NCI-H1694 (cell line): ENCODE measurements around the gene SRGAP3.

Experiments
- DNase-seq: peaks from one replicate; lab custom pipeline; 2025; lab: John Stamatoyannopoulos, UW

SRGAP3 gene

GRCh38 chr3:9047452-9048346 is 201.7 kb downstream of the SRGAP3 start:
- DNase-seq, result no peak

DNA sequence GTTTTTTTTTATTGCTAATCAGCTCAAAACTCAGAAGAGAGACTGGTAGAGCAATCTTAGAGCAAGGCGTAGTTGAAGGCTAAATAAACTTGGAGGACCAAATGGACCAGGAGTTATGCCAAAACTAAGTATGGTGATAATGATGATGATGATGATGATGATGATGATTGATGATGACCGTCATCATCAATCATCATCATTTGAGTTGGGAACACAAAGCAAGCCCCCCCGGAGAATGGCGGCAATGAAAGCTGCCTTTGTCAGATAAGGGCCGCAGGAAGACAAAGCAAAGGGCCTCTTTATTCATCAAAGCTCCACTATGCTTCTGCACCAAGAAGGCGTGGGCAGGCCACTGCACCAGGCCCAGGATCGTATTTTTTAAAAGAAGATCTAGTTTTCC is 204.1 kb downstream of the SRGAP3 start:
- DNase-seq, result no peak

- no peak for DNase-seq
Observed at GRCh38 chr3:9043063-9043462, 206.4 kb downstream of the SRGAP3 start.

DNA sequence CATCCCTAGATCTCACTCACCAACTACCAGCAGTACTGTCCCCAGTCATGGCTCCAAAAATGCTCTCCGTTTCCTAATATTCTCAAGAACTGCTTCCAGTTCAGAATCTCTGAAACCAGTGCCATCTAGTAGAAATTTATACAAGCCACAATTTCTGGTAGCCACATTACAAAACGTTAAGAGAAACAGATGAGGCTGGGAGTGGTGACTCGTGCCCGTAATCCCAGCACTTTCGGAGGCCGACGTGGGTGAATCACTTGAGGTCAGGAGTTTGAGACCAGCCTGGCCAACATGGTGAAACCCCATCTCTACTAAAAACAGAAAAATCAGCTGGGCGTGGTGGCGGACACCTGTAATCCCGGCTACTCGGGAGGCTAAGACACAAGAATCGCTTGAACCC is 207.8 kb downstream of the SRGAP3 start:
- no peak for DNase-seq

- no peak for DNase-seq
Observed at GRCh38 chr3:9040996-9041395, 208.4 kb downstream of the SRGAP3 start.

DNA sequence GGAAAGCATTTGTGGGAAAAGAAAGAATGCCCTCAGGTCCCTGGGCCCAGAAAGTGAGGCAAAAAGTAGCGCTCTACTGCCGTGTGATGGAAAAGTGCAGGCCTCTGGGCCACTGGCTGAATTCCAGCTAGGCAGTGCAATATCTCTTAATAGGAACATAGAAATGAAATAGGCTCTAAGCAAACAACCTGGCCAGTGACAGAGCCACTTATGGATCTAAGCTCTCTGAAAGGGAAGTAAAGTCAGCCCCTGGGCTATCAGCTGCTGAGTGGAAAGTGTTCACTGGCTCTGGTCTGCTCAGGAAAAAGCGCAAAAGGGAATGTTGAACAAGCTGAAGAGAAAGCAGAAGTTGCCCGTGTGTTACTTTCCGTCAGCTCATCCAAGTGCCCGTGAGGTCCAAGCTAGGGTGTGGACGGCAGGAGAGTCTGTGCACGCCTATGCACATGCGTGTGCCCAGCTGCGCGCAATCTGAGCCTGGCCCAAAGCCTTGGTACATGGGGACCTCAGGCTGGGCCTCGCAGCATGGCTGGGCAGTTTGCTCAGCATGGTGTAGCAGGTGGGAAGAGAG is 212.2 kb downstream of the SRGAP3 start:
- DNase-seq, result no peak

DNA sequence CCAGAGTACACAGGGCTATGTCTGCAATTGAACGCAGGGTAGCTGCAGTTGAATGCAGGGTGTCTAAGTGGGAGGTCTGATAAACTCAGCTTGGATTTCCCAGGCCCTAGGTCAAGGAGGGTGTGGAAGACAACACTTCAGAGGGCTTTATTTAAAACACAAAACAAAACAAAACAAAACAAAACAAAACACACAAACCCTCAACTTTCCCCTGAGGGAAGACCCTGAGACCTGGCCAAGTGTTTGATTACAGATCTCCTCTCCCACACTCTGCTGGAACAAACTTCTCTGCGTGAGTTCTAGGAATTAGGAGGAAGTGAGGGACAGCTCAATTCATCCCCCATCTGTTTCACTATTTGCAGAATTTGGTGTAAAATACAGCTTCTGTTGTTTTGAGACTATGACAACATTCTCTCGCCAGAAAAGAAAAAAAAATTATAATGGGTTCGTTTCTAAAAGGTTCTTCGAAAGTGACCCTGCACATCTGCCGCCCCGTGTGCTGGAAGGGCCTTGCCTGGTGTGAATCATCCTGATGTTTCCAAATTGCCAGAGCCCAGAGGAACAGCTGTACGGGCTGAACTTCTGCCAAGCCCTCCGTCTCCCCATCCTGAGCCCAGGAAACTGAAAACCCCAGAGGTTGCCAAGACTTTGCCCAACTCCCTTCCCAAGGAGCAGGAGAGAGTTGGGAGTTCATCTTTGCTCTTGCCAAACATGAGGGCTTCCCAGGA is 212.9 kb downstream of the SRGAP3 start:
- DNase-seq, result no peak

GRCh38 chr3:9035961-9036360 is 213.5 kb downstream of the SRGAP3 start:
- no peak for DNase-seq

- no peak for DNase-seq
Observed at GRCh38 chr3:9035473-9035872, 214.0 kb downstream of the SRGAP3 start.

GRCh38 chr3:9033867-9034266 is 215.6 kb downstream of the SRGAP3 start:
- DNase-seq, result no peak

DNA sequence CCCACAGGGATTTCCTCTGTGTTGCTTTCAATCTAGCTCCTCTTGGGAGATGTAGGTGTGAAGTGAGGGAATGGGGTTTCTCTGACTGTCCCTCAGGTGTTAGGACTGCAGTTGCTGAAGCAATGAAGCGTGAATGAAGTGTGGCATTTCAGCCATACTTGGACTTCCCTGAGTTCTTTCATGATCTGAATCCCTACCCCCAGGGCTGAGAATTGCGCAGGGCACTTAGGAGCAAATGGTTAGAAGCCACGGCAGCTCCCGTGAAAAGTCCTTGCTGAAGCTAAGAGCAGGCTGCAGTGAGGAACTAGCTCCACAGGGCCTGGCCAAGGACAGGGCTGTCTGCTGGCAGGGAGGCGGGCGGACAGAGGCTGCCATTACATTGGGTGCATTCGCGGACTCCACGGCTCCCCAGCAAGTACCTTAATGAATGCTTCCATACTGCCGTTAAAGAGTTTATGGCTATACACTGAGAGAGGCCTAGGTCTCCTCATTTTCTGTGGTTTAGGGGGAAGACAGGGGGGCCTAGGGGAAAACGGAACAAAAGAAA is 217.1 kb downstream of the SRGAP3 start:
- DNase-seq, result no peak

DNA sequence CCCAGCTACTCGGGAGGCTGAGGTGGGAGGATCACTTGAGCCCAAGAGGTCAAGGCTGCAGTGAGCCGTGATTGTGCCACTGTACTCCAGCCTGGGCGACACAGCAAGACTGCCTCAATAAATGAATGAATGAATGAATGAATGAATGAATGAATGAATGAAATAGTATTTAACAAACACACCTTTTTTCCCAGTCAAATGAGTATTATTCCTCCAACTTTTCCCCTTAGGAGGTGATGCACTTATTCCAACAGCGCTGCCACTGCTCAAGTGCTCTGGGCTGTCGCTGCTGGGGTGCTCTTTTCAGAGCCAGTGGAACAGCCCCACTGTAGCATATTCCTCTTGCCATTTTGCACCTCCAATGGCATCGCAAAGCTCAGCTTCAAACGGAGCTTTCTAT is 219.4 kb downstream of the SRGAP3 start:
- no peak for DNase-seq

- peak; percentile 11 for DNase-seq
Observed at GRCh38 chr3:9028134-9028533, 221.3 kb downstream of the SRGAP3 start.

DNA sequence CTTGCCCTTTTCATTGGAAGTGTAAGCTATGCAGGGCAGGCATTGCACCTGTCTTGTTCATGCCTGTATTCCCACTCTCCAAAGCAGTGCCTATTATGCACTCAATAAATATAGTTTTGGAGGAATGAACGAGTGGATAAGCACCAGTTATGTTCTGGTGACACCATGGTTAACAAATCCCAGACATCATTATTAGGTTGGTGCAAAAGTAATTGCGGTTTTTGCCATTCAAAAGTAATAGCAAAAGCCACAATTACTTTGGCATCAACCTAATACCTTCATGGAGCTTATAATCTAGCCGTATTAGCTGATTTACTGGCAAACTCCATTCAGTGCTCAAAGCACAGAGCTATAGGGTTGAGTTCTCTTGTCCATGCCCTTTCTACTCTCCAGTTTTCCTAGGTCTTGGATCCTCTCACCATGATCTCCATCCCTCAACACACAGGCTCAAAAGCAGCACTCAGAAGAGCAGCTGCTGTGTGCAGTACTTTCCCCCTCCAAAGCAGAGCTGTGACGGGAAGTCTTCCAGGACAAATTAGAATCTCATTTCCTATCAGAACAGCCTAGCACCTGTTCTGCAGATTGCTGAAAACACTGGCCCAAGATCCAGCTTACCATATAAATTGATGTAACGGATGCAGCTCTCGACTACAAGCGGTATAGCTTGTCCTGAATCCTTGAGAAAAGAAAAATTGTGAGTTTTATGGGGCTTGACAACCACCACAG is 223.0 kb downstream of the SRGAP3 start:
- DNase-seq, result no peak

DNA sequence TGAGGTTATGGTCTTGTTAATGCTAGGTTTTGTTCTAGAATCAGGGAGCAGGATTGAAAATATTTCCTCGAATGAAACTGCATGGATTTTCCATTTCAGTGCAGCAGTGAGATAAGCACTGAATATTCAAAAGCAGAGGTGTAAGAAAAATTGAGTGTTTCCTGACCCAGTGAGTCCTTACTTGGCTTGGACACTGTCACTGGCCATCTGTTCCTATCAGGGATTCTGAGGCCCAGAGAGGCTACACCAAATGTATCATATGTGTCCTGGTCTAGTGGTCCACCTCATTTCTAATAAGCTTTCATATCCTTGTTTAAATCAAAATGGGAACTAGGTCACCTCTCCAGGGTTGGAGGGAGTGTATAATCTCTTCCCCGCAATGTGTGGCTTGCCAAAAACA is 225.1 kb downstream of the SRGAP3 start:
- DNase-seq, result no peak

GRCh38 chr3:9023226-9023590 is 226.2 kb downstream of the SRGAP3 start:
- no peak for DNase-seq

DNA sequence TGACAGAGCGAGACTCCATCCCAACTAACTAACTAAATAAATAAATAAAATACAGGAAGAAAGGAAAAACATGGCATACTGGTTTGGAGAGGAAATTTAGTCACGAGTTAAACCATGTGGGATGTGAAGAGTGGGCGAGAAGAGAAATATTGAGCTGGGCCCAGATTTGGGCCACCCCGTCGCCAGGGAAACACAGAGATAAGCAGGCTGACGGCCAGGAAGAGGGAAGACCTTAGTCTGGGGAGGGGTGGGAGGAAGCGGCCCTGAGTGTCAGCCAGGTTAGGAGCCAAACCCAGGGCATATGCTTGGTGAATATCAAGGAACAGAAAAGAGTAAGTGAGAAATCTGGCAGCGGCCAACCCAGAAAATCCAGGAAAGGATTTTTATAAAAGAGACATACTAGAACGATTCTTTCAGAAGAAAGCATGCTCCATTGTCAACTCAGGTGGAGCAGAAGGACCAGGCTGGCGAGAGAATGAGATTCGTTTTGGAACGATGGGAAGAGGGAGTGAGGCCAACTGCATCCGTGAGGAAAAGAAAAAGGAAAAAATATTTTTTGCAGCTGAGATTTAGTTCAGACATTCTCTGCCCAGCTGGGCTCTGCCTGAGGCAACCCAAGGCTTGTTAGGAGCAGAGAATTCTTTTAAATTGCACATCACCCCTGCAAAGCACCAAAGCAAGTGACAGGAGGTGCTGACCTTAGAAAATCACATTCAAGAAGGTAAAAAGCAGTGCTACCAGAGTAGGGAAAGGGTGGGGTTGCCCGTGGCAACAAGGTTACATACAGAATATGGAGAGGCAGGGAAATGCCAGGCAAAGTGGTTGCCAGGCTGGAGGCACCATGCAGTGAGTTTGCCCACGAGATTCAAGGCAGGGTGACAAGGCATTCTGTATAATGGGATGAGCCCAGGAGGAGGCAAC is 226.9 kb downstream of the SRGAP3 start:
- no peak for DNase-seq

DNA sequence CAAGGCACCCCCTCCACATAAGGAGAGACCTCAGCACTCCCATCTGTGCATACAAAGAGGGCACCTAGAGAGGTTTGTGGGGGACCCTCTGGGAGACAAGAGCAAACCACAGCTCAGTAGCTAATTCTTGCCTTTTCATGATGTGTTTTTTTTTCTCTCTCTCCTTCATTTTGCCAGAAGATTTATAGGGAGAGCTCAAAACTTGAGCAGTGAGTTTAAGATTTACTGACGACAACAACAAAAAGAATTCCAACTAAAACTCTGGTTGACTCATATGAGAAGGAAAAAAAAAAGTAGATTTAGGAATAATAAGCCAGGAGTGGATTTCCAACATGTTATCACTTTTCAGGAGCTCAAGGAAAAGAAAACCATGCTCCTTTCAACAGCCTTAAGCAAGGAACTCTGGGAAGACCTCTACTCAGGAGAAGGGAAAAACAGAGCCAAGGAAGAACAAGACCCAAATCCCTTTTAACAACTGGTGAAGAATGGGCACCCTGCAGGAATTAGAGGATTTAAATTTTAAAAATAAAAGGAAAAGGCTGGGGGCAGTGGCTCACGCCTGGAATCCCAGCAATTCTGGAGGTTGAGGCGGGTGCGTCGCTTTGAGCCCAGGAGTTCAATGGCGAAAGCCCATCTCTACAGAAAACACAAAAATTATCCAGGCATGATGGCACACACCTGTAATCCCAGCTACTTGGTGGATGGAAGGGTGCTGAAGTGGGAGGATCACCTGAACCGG is 228.0 kb downstream of the SRGAP3 start:
- no peak for DNase-seq

DNA sequence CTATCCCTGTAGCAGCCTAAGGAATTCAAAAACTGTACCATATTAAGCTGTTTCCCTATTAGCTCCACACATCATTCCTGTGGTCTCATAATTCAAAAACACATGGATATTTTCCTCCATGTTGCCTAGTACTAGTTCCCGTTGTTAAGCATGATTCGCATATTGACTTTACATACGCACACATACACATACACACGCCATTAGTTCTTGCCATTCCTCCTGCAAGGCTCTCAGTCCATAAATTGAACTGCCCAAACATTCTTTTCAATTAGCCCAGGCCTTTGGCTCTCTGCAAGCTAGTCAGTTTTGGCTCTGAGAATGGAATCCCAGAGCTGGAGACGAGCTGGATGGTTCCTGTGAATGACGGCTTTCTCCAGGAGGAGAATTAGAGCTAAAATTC is 229.0 kb downstream of the SRGAP3 start:
- no peak for DNase-seq

GRCh38 chr3:9019259-9019961 is 230.0 kb downstream of the SRGAP3 start:
- peak; percentile 27 for DNase-seq
